ENCODE results near the gene CASS4. TPM values are rescaled to one million over a fixed set of nuclear protein-coding genes. Genes with fewer than 3 reads are reported as not detected.

The CASS4 gene
- polyA plus RNA-seq, 1 donor from 2014 or later, result 0.56 TPM

- no peak overlapping the region for H3K4me3 ChIP-seq (ENCODE audit: low read length)
- H3K9me3 ChIP-seq (ENCODE audit: low read length), result no peaks in the 10 kb centered on the region
- H3K36me3 ChIP-seq (ENCODE audit: insufficient read depth, low read length), result no peaks in the 10 kb centered on the region
- H2AFZ ChIP-seq (ENCODE audit: low read depth, low read length), result no peak overlapping the region
- no peaks in the 10 kb centered on the region for H3K9me2 ChIP-seq (ENCODE audit: insufficient read depth, low read length)
- no peaks in the 10 kb centered on the region for H4K20me1 ChIP-seq (ENCODE audit: insufficient read depth)
- no peaks in the 10 kb centered on the region for H3K79me2 ChIP-seq (replicated peaks; ENCODE audit: insufficient read depth, low read length)
- TF ChIP-seq REST (IDR thresholded peaks at IDR 0.05; ENCODE audit: borderline replicate concordance) (no peak), TAF1 (IDR thresholded peaks at IDR 0.05; ENCODE audit: low read depth) (no peak), SMC3 (conservative IDR thresholded peaks at IDR 0.05; ENCODE audit: poor library complexity) (no peak), CTCF (IDR thresholded peaks at IDR 0.05; ENCODE audit: poor library complexity, severe bottlenecking) (no peak), MXI1 (conservative IDR thresholded peaks at IDR 0.05; ENCODE audit: poor library complexity, severe bottlenecking) (no peak), POLR2AphosphoS5 (IDR thresholded peaks at IDR 0.05) (no peak), EZH2 (IDR thresholded peaks at IDR 0.05; ENCODE audit: borderline replicate concordance, insufficient read depth, low read length, poor library complexity, severe bottlenecking) (no peak), RAD21 (conservative IDR thresholded peaks at IDR 0.05) (no peak), EP300 (conservative IDR thresholded peaks at IDR 0.05; ENCODE audit: poor library complexity, severe bottlenecking) (no peak)
- H3K9ac ChIP-seq (ENCODE audit: low read length), result no peak overlapping the region
- H3F3A ChIP-seq (ENCODE audit: insufficient read depth, low read length, poor library complexity, severe bottlenecking), result no peaks in the 10 kb centered on the region
- H3K27ac ChIP-seq (ENCODE audit: low read length), result no peak overlapping the region
- H3K4me2 ChIP-seq (ENCODE audit: low read length), result no peak overlapping the region
- no peaks in the 10 kb centered on the region for H3K27me3 ChIP-seq (ENCODE audit: insufficient read depth, low read depth, low read length)
Observed at GRCh38 chr20:56406910-56407309, 5.2 kb upstream of the CASS4 start.

- no peak overlapping the region for H3K4me2 ChIP-seq (ENCODE audit: low read length)
- no peaks in the 10 kb centered on the region for H3K36me3 ChIP-seq (ENCODE audit: insufficient read depth, low read length)
- H3K79me2 ChIP-seq (replicated peaks; ENCODE audit: insufficient read depth, low read length), result no peaks in the 10 kb centered on the region
- H3K9ac ChIP-seq (ENCODE audit: low read length), result no peak overlapping the region
- H4K20me1 ChIP-seq (ENCODE audit: insufficient read depth), result no peaks in the 10 kb centered on the region
- H3K9me3 ChIP-seq (ENCODE audit: low read length), result no peaks in the 10 kb centered on the region
- no peak overlapping the region for H3K27ac ChIP-seq (ENCODE audit: low read length)
- H3K27me3 ChIP-seq (ENCODE audit: insufficient read depth, low read depth, low read length), result no peaks in the 10 kb centered on the region
- no peak overlapping the region for H2AFZ ChIP-seq (ENCODE audit: low read depth, low read length)
- H3K9me2 ChIP-seq (ENCODE audit: insufficient read depth, low read length), result no peaks in the 10 kb centered on the region
- H3K4me3 ChIP-seq (ENCODE audit: low read length), result no peak overlapping the region
- no peak for TF ChIP-seq SMC3 (conservative IDR thresholded peaks at IDR 0.05; ENCODE audit: poor library complexity)
- TF ChIP-seq RAD21 (conservative IDR thresholded peaks at IDR 0.05), result no peak
- no peak for TF ChIP-seq CTCF (IDR thresholded peaks at IDR 0.05; ENCODE audit: poor library complexity, severe bottlenecking)
- no peak for TF ChIP-seq TAF1 (IDR thresholded peaks at IDR 0.05; ENCODE audit: low read depth)
- no peaks in the 10 kb centered on the region for H3F3A ChIP-seq (ENCODE audit: insufficient read depth, low read length, poor library complexity, severe bottlenecking)
Observed at GRCh38 chr20:56409521-56409920, 2.5 kb upstream of the CASS4 start.

Measured in neural cell (in vitro differentiated cells).